ENCODE measurements around the gene MSANTD3. TPM values are rescaled to one million over a fixed set of nuclear protein-coding genes. Genes with fewer than 3 reads are reported as not detected.

Gene MSANTD3
- total and polyA plus RNA-seq, 9 of the 15 experiments (the other 6 are each of a cell fraction or from before 2014, with no cell fraction given): 9.4 to 28.7 (median 22.3) TPM

DNA sequence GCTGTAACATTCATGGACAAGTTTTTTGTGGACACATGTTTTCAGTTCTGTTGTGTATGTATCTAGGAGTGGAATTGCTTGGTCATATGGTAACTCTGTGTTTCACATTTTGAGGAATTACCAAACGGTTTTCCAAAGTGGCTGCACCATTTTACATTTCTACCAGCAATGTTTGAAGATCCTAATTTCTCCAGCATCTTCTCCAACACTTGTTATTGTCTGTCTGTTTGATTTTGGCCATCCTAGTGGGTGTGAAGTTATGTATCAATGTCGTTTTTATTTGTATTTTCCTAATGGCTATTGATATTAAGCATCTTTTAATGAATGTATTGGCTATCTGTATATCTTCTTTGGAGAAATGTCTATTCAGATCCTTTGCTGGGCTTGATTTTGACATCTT lies 52.9 kb downstream of the MSANTD3 start (continued):
- TF ChIP-seq, protein P1, sequence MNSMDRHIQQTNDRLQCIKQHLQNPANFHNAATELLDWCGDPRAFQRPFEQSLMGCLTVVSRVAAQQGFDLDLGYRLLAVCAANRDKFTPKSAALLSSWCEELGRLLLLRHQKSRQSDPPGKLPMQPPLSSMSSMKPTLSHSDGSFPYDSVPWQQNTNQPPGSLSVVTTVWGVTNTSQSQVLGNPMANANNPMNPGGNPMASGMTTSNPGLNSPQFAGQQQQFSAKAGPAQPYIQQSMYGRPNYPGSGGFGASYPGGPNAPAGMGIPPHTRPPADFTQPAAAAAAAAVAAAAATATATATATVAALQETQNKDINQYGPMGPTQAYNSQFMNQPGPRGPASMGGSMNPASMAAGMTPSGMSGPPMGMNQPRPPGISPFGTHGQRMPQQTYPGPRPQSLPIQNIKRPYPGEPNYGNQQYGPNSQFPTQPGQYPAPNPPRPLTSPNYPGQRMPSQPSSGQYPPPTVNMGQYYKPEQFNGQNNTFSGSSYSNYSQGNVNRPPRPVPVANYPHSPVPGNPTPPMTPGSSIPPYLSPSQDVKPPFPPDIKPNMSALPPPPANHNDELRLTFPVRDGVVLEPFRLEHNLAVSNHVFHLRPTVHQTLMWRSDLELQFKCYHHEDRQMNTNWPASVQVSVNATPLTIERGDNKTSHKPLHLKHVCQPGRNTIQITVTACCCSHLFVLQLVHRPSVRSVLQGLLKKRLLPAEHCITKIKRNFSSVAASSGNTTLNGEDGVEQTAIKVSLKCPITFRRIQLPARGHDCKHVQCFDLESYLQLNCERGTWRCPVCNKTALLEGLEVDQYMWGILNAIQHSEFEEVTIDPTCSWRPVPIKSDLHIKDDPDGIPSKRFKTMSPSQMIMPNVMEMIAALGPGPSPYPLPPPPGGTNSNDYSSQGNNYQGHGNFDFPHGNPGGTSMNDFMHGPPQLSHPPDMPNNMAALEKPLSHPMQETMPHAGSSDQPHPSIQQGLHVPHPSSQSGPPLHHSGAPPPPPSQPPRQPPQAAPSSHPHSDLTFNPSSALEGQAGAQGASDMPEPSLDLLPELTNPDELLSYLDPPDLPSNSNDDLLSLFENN (IDR thresholded peaks at IDR 0.05; ENCODE audit: low read depth in 2 of 2, low read length in 2 of 2): no peak
- no peak for TF ChIP-seq ZBTB7A (IDR thresholded peaks at IDR 0.05; ENCODE audit: borderline replicate concordance, control insufficient read depth, low read depth, low read length)
- TF ChIP-seq ZNF75A (CRISPR knock-in tag; IDR thresholded peaks at IDR 0.05): no peak
- TF ChIP-seq, protein P2, sequence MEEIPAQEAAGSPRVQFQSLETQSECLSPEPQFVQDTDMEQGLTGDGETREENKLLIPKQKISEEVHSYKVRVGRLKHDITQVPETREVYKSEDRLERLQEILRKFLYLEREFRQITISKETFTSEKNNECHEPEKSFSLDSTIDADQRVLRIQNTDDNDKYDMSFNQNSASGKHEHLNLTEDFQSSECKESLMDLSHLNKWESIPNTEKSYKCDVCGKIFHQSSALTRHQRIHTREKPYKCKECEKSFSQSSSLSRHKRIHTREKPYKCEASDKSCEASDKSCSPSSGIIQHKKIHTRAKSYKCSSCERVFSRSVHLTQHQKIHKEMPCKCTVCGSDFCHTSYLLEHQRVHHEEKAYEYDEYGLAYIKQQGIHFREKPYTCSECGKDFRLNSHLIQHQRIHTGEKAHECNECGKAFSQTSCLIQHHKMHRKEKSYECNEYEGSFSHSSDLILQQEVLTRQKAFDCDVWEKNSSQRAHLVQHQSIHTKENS (CRISPR knock-in tag; IDR thresholded peaks at IDR 0.05): no peak
- TF ChIP-seq POLR3G (IDR thresholded peaks at IDR 0.05; ENCODE audit: extremely low read depth, insufficient read length, insufficient replicate concordance): no peak
- no peak for TF ChIP-seq POLR2A (conservative IDR thresholded peaks at IDR 0.05)
- TF ChIP-seq, protein P3, sequence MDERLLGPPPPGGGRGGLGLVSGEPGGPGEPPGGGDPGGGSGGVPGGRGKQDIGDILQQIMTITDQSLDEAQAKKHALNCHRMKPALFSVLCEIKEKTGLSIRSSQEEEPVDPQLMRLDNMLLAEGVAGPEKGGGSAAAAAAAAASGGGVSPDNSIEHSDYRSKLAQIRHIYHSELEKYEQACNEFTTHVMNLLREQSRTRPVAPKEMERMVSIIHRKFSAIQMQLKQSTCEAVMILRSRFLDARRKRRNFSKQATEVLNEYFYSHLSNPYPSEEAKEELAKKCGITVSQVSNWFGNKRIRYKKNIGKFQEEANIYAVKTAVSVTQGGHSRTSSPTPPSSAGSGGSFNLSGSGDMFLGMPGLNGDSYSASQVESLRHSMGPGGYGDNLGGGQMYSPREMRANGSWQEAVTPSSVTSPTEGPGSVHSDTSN (CRISPR knock-in tag; IDR thresholded peaks at IDR 0.05; ENCODE audit: low read depth): no peak
- TF ChIP-seq, protein P3 (tag; conservative IDR thresholded peaks at IDR 0.05; ENCODE audit: low read depth): no peak
- no peak for TF ChIP-seq LARP7 (IDR thresholded peaks at IDR 0.05)
- no peak for TF ChIP-seq ZNF695 (CRISPR knock-in tag; IDR thresholded peaks at IDR 0.05)
- TF ChIP-seq NR2C2 (CRISPR knock-in tag; IDR thresholded peaks at IDR 0.05): no peak
- no peak for TF ChIP-seq NR2C2 (tag; IDR thresholded peaks at IDR 0.05)
- no peak for TF ChIP-seq SP1 (CRISPR knock-in tag; IDR thresholded peaks at IDR 0.05)
- TF ChIP-seq GATA2 (CRISPR knock-in tag; IDR thresholded peaks at IDR 0.05): no peak
- TF ChIP-seq, protein P4, sequence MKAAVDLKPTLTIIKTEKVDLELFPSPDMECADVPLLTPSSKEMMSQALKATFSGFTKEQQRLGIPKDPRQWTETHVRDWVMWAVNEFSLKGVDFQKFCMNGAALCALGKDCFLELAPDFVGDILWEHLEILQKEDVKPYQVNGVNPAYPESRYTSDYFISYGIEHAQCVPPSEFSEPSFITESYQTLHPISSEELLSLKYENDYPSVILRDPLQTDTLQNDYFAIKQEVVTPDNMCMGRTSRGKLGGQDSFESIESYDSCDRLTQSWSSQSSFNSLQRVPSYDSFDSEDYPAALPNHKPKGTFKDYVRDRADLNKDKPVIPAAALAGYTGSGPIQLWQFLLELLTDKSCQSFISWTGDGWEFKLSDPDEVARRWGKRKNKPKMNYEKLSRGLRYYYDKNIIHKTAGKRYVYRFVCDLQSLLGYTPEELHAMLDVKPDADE (conservative IDR thresholded peaks at IDR 0.05; ENCODE audit: control insufficient read depth, low read depth, low read length): no peak
- TF ChIP-seq, protein P5, sequence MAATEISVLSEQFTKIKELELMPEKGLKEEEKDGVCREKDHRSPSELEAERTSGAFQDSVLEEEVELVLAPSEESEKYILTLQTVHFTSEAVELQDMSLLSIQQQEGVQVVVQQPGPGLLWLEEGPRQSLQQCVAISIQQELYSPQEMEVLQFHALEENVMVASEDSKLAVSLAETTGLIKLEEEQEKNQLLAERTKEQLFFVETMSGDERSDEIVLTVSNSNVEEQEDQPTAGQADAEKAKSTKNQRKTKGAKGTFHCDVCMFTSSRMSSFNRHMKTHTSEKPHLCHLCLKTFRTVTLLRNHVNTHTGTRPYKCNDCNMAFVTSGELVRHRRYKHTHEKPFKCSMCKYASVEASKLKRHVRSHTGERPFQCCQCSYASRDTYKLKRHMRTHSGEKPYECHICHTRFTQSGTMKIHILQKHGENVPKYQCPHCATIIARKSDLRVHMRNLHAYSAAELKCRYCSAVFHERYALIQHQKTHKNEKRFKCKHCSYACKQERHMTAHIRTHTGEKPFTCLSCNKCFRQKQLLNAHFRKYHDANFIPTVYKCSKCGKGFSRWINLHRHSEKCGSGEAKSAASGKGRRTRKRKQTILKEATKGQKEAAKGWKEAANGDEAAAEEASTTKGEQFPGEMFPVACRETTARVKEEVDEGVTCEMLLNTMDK (IDR thresholded peaks at IDR 0.05; ENCODE audit: borderline replicate concordance, insufficient read depth, low read depth, low read length, poor library complexity, severe bottlenecking): no peak

Data from K562 (cell line).